Large intestine (tissue), 3 donors: ENCODE measurements around the gene IL4R. TPM values are rescaled to one million over a fixed set of nuclear protein-coding genes. Genes with fewer than 3 reads are reported as not detected.

Source experiments
- DNase-seq, 2 donors: peaks; one replicate each; pipeline versions ENCODE4 v3.0.0 to v3.0.0-alpha.2; 2013
- H3K27ac ChIP-seq: one replicate; pipeline ENCODE4 v1.5.1; 2013; ENCODE audit warnings: low read length
- H3K27me3 ChIP-seq: 2 replicates; pipeline ENCODE4 v1.6.1; 2013; ENCODE audit warnings: low read length; ENCODE audit not compliant: control insufficient read depth, insufficient read depth
- H3K36me3 ChIP-seq: 2 replicates; pipeline ENCODE4 v1.6.1; 2013; ENCODE audit warnings: low read length; ENCODE audit not compliant: control insufficient read depth, insufficient read depth
- H3K4me1 ChIP-seq: one replicate; pipeline ENCODE4 v1.6.1; 2013; ENCODE audit warnings: low read length; ENCODE audit not compliant: control insufficient read depth, insufficient read depth
- H3K4me3 ChIP-seq: one replicate; pipeline ENCODE4 v1.5.1; 2013; ENCODE audit warnings: low read length
- H3K9me3 ChIP-seq: one replicate; pipeline ENCODE4 v1.6.1; 2013; ENCODE audit warnings: mild to moderate bottlenecking, low read depth, low read length, moderate library complexity; ENCODE audit not compliant: control insufficient read depth
- WGBS: methylation state at CpG from one replicate; pipeline ENCODE4 v1.1.5; 2013; ENCODE audit warnings: low lambda C conversion rate; ENCODE audit not compliant: insufficient coverage; 5-methylcytosine and 5-hydroxymethylcytosine counted together
- polyA plus RNA-seq: library from polyadenylated mRNA; unstranded; fragments of 120-200 nt; gene quantifications from one replicate; pipeline ENCODE4 v1.2.1, GENCODE V29; 2013

The IL4R gene
- polyA plus RNA-seq, 1 donor: 50.6 TPM

DNA sequence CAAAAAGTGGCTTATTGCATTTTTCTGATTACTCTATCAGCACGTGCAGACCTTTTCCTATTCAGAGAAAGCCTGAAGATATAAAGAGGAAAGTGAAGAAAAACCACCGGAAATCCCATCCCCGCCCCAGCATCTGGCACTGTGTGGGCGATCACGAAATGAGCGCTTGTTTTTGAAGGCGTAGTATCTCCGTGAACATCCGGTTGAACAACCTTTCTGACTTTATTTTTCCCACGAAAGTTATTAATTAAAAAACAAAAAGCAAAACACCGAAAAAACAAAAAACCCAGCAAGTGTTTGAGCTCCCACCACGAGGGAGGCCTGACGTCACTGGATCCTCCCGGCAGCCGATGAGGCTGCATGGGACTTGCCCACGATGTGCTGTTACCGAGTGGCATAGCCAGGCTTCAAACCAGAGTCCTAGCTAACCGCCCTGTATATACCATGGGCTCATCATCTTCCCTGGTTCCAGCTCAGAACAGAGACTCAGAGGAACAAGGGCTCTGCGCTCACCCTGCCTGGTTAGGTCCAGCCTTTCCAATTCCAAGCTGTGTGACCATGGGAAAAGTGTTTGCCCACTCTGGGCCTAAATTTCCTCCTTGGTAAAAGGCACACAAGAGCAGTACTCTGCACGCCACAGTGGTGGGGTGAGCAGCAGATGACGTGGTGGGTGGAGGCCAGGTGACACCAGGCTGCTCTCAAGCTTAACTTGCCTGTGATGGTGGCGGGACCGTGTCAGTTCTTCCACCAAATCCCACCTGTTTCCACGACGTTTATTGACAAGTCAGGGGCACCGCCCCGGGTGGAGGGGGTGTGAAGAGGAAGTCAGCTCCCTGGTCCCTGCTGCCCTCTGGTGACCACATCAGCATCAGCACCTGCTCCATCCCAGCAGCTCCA is 53.9 kb downstream of the IL4R start:
- peaks cover 14% of the 10 kb centered on the region for H3K36me3 ChIP-seq
- peak; percentile 67 to 70 for DNase-seq
- no CpG with 5 or more reads among the region's 27 CpGs for WGBS
- H3K4me3 ChIP-seq: no peak overlapping the region
- no peaks in the 10 kb centered on the region for H3K9me3 ChIP-seq
- H3K27ac ChIP-seq: no peak overlapping the region
- peaks cover 19% of the 10 kb centered on the region for H3K4me1 ChIP-seq
- H3K27me3 ChIP-seq: no peaks in the 10 kb centered on the region

DNA sequence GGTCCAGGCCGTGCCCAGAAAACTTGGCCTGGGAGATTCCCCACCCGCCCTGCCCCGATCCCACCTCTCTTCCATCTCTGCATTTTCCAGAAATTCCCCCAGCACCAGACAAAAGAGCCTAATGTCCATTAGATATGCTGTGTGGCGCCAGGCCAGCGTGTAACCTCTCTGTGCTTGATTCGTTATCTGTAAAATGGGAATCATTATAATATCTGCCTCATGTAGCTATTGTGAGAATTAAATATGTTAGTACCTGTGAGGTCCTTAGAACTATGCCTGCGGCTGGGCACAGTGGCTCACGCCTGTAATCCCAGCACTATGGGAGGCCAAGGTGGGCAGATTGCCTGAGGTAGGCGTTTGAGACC is 54.6 kb downstream of the IL4R start:
- Histone ChIP-seq H3K36me3 (peaks cover 8% of the 10 kb centered on the region), H3K27me3 (no peaks in the 10 kb centered on the region), H3K9me3 (no peaks in the 10 kb centered on the region), H3K27ac (no peak overlapping the region), H3K4me1 (peaks cover 19% of the 10 kb centered on the region), H3K4me3 (no peak overlapping the region)
- DNase-seq: no peak
- no CpG with 5 or more reads among the region's 9 CpGs for WGBS

- no peak overlapping the region for H3K4me3 ChIP-seq
- no peaks in the 10 kb centered on the region for H3K9me3 ChIP-seq
- H3K4me1 ChIP-seq: peaks cover 8% of the 10 kb centered on the region
- no peak for DNase-seq
- no peaks in the 10 kb centered on the region for H3K36me3 ChIP-seq
- H3K27ac ChIP-seq: no peak overlapping the region
- no peaks in the 10 kb centered on the region for H3K27me3 ChIP-seq
- no CpG with 5 or more reads among the region's 3 CpGs for WGBS
These were observed 56.0 kb downstream of the IL4R start for GRCh38 chr16:27369806-27370205.

DNA sequence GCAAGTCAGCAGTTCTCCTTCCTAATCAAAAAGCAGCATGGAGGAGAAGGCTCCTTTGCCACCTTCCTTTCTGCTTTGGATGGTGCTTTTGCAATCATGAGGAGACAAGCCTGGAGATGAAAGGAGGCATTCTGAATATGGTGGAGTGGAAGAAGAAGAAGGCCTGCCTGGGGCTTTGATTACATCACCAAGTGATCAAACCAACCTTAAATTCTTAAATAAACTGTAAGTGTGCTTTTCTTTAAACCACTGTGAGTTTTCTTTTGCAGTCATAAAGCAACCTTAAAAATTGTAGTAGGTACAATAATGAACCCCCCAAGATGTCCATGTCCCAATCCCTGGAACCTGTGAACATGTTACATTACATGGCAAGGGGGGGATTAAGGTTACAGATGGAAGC is 56.5 kb downstream of the IL4R start:
- DNase-seq: no peak
- no peaks in the 10 kb centered on the region for H3K27me3 ChIP-seq

DNA sequence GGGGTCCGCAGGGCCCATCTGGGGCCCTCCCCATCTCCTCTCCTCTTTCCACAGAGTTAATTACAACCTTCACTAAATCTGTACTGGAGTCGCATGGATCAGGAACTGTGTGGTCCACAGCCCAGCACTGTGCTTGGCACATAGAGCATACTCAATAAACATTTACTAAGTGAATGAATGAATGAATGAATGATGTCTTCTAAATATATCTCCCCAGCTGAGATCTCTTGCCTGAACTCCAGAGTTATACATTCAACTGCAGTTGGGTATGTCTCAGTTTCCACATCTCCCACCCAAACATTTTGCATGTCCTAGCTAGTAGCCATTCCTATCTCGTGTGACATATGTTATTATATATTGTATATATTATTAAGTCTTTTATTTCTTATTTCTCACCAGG is 59.5 kb downstream of the IL4R start:
- no peaks in the 10 kb centered on the region for H3K9me3 ChIP-seq
- H3K36me3 ChIP-seq: no peaks in the 10 kb centered on the region
- H3K4me1 ChIP-seq: no peaks in the 10 kb centered on the region
- H3K4me3 ChIP-seq: no peak overlapping the region
- H3K27me3 ChIP-seq: no peaks in the 10 kb centered on the region
- no peak overlapping the region for H3K27ac ChIP-seq
- 100% methylated on average over 1 of the region's 3 CpGs for whole genome bisulfite sequencing
- DNase-seq: no peak

More for the DNA sequence above, 56.5 kb downstream of the IL4R start:
- Histone ChIP-seq H3K9me3 (no peaks in the 10 kb centered on the region), H3K27ac (no peak overlapping the region), H3K4me1 (peaks cover 6% of the 10 kb centered on the region), H3K36me3 (no peaks in the 10 kb centered on the region), H3K4me3 (no peak overlapping the region)

GRCh38 chr16:27374221-27374803 is 60.5 kb downstream of the IL4R start:
- H3K9me3 ChIP-seq: no peaks in the 10 kb centered on the region
- WGBS: 100% methylated on average over 2 of the region's 8 CpGs
- H3K36me3 ChIP-seq: no peaks in the 10 kb centered on the region
- no peaks in the 10 kb centered on the region for H3K4me1 ChIP-seq
- no peaks in the 10 kb centered on the region for H3K27me3 ChIP-seq
- DNase-seq: no peak
- H3K4me3 ChIP-seq: no peak overlapping the region
- H3K27ac ChIP-seq: no peak overlapping the region

GRCh38 chr16:27374804-27375425 is 61.1 kb downstream of the IL4R start:
- no peaks in the 10 kb centered on the region for H3K9me3 ChIP-seq
- no peak overlapping the region for H3K4me3 ChIP-seq
- H3K27ac ChIP-seq: no peak overlapping the region
- peak; percentile 57 to 67 for DNase-seq
- WGBS: 20% methylated on average over 1 of the region's 9 CpGs
- H3K4me1 ChIP-seq: no peaks in the 10 kb centered on the region
- H3K36me3 ChIP-seq: no peaks in the 10 kb centered on the region
- no peaks in the 10 kb centered on the region for H3K27me3 ChIP-seq

- H3K4me1 ChIP-seq: no peaks in the 10 kb centered on the region
- H3K27ac ChIP-seq: no peak overlapping the region
- no peaks in the 10 kb centered on the region for H3K9me3 ChIP-seq
- no peaks in the 10 kb centered on the region for H3K27me3 ChIP-seq
- no CpG with 5 or more reads among the region's 4 CpGs for WGBS
- no peak overlapping the region for H3K4me3 ChIP-seq
- no peaks in the 10 kb centered on the region for H3K36me3 ChIP-seq
- DNase-seq: no peak
These were observed 64.1 kb downstream of the IL4R start for GRCh38 chr16:27377666-27378485.

DNA sequence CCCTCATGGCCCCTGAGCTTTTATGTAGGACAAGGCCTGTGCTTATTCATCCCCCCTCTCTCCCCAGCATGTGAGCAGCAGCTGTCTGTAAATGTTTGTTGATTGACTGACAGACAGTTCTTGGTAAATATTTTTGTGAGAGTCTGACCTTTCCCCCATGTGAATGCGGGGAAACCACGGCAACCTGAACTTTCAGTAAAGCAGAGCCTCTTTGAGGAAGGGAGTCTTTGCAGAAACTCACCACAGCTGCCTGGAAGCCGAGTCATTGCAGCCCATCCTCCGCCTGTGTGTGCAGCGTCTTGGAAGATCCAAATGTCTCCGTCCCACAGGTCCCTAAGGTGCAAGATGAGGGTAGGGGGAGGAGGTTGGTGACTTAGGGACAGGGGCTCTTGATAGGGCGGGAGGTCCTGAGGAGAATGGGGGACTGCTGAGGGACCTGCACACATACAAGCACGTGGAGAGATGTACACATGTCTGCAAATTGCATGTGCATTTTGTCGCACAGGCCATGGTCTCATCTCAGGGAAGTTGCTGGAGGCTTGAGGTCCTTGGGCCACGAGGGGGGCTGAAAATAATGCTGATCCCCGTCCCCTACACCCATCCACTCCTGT is 65.2 kb downstream of the IL4R start:
- Histone ChIP-seq H3K27me3 (no peaks in the 10 kb centered on the region), H3K9me3 (no peaks in the 10 kb centered on the region), H3K4me3 (no peak overlapping the region), H3K4me1 (no peaks in the 10 kb centered on the region), H3K36me3 (no peaks in the 10 kb centered on the region), H3K27ac (no peak overlapping the region)
- no peak for DNase-seq
- WGBS: no CpG with 5 or more reads among the region's 11 CpGs

GRCh38 chr16:27379919-27380318 is 66.1 kb downstream of the IL4R start:
- Histone ChIP-seq H3K36me3 (no peaks in the 10 kb centered on the region), H3K4me1 (no peaks in the 10 kb centered on the region), H3K27me3 (no peaks in the 10 kb centered on the region), H3K27ac (no peak overlapping the region), H3K9me3 (no peaks in the 10 kb centered on the region), H3K4me3 (no peak overlapping the region)
- WGBS: no CpG with 5 or more reads among the region's 9 CpGs
- no peak for DNase-seq
